ENCODE measurements around the gene ENTPD8. TPM values are rescaled to one million over a fixed set of nuclear protein-coding genes. Genes with fewer than 3 reads are reported as not detected.

ENTPD8 gene
- total and polyA plus RNA-seq, 2 of the 13 experiments (the other 11 are each of a cell fraction or from before 2014, with no cell fraction given): 0.26 to 0.44 TPM

DNA sequence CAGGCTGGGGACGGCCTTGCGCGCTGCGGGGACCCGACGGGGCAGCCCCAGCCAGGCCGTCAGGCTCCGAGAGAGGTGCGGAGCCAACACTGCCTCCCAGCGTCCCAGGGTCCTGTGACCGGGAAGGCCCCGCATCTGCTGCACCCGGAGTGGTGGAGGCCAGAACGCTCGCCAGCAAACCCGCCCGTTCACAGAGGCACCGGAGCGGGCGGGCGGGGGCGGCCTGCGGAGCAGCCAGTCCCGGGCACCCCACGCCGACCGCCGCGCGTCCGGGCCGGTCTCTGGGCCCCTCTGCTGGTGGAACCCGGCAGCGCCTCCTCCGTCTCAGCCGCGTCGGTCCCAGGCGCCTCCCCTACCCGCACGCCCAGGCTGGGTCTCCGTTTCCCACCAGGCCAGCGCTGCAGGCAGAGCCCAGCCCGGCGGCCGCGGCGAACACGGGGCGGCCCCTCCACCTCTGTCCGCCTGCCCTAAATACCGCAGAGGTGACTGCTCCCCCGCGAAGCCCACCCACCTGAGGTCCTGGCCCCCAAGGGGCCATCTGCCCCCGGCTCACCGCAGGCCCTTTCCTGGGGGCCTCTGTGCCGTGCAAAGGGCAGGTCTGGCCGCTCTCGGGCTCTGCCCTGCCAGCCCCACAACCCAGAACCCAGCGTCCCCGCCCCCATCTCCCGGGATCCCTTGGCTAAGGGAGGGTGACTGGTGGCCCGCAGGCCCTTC is 34.1 kb downstream of the ENTPD8 start (continued):
- TF ChIP-seq FOXK1 (CRISPR knock-in tag; IDR thresholded peaks at IDR 0.05; ENCODE audit: borderline replicate concordance, low read depth) (no peak), ZNF264 (CRISPR knock-in tag; IDR thresholded peaks at IDR 0.05) (no peak), YEATS2 (CRISPR knock-in tag; IDR thresholded peaks at IDR 0.05; ENCODE audit: borderline replicate concordance) (no peak), ZNF230 (CRISPR knock-in tag; IDR thresholded peaks at IDR 0.05) (no peak), ATF7 (IDR thresholded peaks at IDR 0.05) (no peak), ATF7 (CRISPR knock-in tag; IDR thresholded peaks at IDR 0.05) (no peak), ONECUT2 (CRISPR knock-in tag; IDR thresholded peaks at IDR 0.05) (no peak), NR3C1 (CRISPR knock-in tag; IDR thresholded peaks at IDR 0.05) (no peak), SIX4 (CRISPR knock-in tag; IDR thresholded peaks at IDR 0.05) (no peak), ZNF839 (CRISPR knock-in tag; IDR thresholded peaks at IDR 0.05; ENCODE audit: borderline replicate concordance) (no peak; the same call in 1 of the 2 replicates), CHD4 (IDR thresholded peaks at IDR 0.05; ENCODE audit: borderline replicate concordance, low read length) (no peak), ZNF292 (CRISPR knock-in tag; IDR thresholded peaks at IDR 0.05; ENCODE audit: borderline replicate concordance, low read depth) (no peak), FLYWCH1 (CRISPR knock-in tag; IDR thresholded peaks at IDR 0.05) (no peak)
- TF ChIP-seq, protein P1, sequence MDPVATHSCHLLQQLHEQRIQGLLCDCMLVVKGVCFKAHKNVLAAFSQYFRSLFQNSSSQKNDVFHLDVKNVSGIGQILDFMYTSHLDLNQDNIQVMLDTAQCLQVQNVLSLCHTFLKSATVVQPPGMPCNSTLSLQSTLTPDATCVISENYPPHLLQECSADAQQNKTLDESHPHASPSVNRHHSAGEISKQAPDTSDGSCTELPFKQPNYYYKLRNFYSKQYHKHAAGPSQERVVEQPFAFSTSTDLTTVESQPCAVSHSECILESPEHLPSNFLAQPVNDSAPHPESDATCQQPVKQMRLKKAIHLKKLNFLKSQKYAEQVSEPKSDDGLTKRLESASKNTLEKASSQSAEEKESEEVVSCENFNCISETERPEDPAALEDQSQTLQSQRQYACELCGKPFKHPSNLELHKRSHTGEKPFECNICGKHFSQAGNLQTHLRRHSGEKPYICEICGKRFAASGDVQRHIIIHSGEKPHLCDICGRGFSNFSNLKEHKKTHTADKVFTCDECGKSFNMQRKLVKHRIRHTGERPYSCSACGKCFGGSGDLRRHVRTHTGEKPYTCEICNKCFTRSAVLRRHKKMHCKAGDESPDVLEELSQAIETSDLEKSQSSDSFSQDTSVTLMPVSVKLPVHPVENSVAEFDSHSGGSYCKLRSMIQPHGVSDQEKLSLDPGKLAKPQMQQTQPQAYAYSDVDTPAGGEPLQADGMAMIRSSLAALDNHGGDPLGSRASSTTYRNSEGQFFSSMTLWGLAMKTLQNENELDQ (CRISPR knock-in tag; IDR thresholded peaks at IDR 0.05; ENCODE audit: borderline replicate concordance): no peak
- TF ChIP-seq, protein P2, sequence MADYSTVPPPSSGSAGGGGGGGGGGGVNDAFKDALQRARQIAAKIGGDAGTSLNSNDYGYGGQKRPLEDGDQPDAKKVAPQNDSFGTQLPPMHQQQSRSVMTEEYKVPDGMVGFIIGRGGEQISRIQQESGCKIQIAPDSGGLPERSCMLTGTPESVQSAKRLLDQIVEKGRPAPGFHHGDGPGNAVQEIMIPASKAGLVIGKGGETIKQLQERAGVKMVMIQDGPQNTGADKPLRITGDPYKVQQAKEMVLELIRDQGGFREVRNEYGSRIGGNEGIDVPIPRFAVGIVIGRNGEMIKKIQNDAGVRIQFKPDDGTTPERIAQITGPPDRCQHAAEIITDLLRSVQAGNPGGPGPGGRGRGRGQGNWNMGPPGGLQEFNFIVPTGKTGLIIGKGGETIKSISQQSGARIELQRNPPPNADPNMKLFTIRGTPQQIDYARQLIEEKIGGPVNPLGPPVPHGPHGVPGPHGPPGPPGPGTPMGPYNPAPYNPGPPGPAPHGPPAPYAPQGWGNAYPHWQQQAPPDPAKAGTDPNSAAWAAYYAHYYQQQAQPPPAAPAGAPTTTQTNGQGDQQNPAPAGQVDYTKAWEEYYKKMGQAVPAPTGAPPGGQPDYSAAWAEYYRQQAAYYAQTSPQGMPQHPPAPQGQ (CRISPR knock-in tag; IDR thresholded peaks at IDR 0.05; ENCODE audit: borderline replicate concordance): no peak
- TF ChIP-seq, protein P3, sequence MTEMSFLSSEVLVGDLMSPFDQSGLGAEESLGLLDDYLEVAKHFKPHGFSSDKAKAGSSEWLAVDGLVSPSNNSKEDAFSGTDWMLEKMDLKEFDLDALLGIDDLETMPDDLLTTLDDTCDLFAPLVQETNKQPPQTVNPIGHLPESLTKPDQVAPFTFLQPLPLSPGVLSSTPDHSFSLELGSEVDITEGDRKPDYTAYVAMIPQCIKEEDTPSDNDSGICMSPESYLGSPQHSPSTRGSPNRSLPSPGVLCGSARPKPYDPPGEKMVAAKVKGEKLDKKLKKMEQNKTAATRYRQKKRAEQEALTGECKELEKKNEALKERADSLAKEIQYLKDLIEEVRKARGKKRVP (CRISPR knock-in tag; IDR thresholded peaks at IDR 0.05): no peak
- TF ChIP-seq, protein P4, sequence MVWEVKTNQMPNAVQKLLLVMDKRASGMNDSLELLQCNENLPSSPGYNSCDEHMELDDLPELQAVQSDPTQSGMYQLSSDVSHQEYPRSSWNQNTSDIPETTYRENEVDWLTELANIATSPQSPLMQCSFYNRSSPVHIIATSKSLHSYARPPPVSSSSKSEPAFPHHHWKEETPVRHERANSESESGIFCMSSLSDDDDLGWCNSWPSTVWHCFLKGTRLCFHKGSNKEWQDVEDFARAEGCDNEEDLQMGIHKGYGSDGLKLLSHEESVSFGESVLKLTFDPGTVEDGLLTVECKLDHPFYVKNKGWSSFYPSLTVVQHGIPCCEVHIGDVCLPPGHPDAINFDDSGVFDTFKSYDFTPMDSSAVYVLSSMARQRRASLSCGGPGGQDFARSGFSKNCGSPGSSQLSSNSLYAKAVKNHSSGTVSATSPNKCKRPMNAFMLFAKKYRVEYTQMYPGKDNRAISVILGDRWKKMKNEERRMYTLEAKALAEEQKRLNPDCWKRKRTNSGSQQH (CRISPR knock-in tag; IDR thresholded peaks at IDR 0.05; ENCODE audit: low read depth): no peak
- TF ChIP-seq, protein P5, sequence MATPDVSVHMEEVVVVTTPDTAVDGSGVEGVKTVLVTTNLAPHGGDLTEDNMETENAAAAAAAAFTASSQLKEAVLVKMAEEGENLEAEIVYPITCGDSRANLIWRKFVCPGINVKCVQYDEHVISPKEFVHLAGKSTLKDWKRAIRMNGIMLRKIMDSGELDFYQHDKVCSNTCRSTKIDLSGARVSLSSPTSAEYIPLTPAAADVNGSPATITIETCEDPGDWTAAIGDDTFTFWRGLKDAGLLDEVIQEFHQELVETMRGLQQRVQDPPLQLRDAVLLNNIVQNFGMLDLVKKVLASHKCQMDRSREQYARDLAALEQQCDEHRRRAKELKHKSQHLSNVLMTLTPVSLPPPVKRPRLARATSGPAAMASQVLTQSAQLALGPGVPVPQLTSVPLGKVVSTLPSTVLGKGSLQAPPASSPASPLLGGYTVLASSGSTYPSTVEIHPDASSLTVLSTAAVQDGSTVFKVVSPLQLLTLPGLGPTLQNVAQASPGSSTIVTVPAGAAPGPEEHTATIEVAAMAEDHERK (CRISPR knock-in tag; IDR thresholded peaks at IDR 0.05; ENCODE audit: low read depth): no peak
- TF ChIP-seq, protein P6, sequence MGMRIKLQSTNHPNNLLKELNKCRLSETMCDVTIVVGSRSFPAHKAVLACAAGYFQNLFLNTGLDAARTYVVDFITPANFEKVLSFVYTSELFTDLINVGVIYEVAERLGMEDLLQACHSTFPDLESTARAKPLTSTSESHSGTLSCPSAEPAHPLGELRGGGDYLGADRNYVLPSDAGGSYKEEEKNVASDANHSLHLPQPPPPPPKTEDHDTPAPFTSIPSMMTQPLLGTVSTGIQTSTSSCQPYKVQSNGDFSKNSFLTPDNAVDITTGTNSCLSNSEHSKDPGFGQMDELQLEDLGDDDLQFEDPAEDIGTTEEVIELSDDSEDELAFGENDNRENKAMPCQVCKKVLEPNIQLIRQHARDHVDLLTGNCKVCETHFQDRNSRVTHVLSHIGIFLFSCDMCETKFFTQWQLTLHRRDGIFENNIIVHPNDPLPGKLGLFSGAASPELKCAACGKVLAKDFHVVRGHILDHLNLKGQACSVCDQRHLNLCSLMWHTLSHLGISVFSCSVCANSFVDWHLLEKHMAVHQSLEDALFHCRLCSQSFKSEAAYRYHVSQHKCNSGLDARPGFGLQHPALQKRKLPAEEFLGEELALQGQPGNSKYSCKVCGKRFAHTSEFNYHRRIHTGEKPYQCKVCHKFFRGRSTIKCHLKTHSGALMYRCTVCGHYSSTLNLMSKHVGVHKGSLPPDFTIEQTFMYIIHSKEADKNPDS (CRISPR knock-in tag; IDR thresholded peaks at IDR 0.05): no peak
